GM19043 (cell line): ENCODE measurements around the gene PIK3R1.
"Not testable (repeated sequence)": the region's sequence is repeated elsewhere in the genome, so short reads cannot be mapped to it uniquely, and the experiment has no call there.

Experiments
- ATAC-seq: cut with Tn5 transposase; IDR thresholded peaks from one replicate; pipeline ENCODE4 v1.9.1; 2021; ENCODE audit warnings: low read depth; ENCODE audit not compliant: unreplicated experiment

Gene PIK3R1

DNA sequence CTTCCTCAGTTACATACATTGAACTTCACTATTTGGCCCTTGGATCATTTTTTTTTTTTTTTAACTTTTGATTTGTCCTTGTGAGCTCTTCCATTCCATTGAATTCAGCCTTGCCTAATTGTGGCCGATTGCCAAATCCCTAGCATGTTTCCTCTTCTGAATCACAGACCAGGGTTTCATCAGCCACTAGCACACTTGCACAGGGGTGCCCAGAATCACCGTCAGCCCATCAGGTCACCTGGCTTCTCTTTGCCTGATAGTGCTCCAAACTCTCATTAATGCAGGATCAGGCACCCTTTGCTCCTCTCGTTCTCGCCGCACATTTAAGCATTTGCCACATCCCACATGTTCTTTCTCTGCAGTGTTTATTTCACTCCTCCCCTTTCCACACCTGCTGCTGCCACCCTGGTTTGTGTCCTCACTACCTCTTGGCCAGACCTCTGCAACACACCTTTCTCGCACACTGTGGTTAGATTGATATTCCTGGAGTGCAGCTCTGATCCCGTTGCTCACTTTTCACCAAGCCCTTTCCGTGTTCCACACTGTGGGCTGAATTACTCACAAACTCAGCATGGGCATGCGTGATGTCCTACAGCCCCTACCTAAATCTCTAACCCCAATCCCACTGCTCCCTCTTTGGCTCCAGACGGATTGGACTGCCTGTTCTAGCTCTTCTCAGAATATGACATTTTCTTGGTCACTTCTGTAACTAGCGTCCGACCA, 9.8 kb downstream of the PIK3R1 start:
- no peak for ATAC-seq

DNA sequence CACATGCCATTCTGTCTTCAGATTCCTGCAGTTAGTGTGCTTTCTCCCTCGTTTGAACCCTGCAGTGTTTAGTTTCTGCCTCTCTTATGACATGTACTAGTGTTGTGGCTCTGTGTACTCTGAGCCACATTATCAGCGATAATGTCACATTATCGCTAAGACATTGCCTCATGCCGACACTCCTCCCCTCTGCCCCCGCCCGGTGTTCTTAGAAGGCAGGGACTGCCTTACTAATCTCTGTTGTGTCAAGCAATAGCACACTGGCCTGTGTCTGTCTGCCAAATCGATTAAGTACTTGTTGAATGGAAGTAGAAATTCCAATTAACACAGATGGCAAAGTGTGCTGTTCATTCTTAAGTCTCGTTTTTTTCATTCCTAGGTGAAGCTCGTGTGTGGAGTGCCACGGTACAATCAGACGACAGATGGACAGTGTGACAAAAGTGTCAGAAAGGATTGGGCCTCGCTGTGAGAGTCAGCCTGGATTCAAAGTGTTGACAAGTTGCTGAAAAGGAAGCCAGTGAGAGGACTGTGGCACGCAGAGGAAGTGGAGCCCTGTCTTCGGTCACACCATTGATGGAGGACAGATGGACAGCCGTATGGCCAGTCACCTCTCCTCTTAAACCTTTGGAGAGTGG, 10.5 kb downstream of the PIK3R1 start:
- ATAC-seq = no peak

DNA sequence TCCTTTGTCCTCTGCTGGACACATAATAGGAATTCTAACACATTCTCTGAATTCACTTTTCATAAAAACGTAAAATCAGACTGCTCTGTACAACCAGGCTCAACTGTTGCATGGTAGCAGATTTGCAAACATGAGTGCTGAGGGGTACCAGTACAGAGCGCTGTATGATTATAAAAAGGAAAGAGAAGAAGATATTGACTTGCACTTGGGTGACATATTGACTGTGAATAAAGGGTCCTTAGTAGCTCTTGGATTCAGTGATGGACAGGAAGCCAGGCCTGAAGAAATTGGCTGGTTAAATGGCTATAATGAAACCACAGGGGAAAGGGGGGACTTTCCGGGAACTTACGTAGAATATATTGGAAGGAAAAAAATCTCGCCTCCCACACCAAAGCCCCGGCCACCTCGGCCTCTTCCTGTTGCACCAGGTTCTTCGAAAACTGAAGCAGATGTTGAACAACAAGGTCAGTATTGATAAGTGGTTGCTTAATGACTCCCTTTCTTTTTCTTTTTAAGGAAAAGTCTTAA, 11.1 kb downstream of the PIK3R1 start:
- ATAC-seq = no peak

GRCh38 chr5:68227532-68228160, 12.1 kb downstream of the PIK3R1 start:
- no peak for ATAC-seq

- ATAC-seq = no peak
Measured at GRCh38 chr5:68229416-68229815, 13.9 kb downstream of the PIK3R1 start.

GRCh38 chr5:68230285-68230684, 14.7 kb downstream of the PIK3R1 start:
- no peak for ATAC-seq

DNA sequence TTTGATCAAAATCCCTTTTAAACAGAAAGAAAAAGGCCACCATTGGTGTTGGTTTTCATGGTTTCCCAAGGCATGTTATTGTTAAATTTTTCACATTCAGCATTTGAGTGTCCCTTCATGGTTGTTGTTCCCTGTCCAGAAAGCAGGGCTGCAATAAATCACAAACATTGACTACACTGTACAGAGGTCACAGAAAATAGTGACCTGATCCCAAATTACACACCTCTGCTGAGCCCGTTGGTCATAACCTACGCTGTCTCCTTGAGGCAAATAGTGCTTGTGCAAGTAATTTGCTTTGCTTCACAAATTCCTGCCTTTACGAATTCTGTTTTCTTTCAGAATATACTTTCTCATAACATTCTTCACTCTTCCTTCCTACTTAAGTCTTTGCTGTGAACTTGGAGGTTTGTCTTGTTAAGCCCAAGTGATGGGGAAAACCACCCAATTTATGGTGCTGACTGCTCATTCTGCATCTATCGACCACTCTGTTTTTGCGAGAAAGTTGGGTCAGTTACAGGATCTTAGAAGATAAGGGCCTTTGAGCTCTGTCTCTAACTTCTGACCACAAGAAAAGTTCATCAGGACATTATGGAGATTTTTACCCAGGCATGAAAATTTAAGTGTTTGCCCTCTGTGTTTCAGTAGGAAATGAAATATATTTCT, 16.0 kb downstream of the PIK3R1 start:
- no peak for ATAC-seq

DNA sequence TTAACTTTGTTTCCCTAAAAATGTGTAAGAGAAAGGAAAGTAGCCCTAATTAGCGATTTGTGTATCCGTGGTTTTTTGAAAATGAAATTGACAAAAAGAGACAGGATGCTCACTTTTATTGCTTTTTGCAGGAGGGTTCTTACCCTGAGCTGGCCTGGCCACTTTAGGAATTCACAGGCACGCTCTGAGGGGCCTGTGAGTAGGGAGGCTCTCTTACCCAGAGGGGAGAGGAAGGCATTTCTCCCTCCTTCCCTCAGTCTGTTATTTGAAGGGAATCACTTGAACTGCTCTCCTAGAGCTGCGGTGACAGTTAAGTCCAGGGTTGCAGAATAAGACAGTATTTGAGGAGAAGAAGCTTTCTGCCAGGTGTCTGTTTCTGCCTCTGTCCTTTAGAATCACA, 16.7 kb downstream of the PIK3R1 start:
- ATAC-seq = no peak

GRCh38 chr5:68233075-68233474, 17.5 kb downstream of the PIK3R1 start:
- ATAC-seq = no peak

DNA sequence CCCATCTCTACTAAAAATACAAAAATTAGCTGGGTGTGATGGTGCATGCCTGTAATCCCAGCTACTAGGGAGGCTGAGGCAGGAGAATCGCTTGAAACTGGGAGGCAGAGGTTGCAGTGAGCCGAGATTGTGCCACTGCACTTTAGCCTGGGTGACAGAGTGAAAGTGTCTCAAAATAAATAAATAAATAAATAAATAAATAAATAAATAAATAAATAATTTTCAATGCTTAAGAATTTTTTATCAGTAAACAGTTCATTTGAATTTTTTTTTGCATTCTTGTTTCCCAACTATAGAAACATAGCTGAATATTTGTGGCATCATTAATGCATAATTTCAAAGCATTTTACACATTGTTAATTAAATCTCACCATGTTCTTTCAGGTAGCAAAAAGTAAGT, 19.7 kb downstream of the PIK3R1 start:
- not testable (repeated sequence) for ATAC-seq

- ATAC-seq = no peak
Measured at GRCh38 chr5:68237715-68238114, 22.2 kb downstream of the PIK3R1 start.

DNA sequence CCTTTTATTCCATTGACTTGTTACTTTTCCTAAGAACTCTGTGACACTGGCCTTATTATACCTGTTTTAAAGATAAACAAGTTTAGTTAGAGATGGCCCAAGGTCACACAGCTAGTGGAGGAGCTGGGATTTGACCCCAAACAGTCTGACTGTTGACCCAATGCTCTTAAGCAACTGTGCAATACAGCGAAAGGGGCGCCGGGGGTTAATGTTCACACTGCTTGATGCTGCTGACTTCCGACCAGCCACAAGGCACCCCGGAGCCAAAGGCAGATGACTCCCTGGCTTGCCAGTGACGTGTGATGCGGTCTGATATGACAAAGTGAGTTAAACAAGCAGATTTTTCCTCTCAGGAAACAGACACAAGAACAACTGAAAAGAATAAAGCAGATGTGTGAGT, 23.9 kb downstream of the PIK3R1 start:
- ATAC-seq = peak; percentile 74

DNA sequence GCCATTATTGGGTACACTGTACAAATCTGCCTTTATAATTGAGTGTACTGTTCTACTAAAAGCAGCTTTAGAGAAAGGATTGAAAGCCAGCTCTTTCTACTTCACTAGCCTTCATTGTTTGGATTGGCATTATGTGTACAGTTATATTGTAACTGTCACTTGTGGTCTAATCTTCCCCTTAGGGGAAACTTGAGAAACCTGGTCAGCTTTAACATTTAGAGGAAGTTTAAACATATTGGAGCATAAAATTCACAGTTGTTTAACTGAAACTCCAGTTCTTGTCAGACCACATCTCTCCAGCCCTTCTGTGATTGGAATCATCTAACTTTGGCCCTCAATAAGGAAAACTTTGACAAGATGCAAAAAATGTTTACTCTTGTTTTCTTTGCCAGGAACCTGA, 24.6 kb downstream of the PIK3R1 start:
- ATAC-seq = peak; percentile 69

GRCh38 chr5:68240771-68241170, 25.2 kb downstream of the PIK3R1 start:
- ATAC-seq = no peak

GRCh38 chr5:68242743-68243142, 27.2 kb downstream of the PIK3R1 start:
- ATAC-seq = no peak

DNA sequence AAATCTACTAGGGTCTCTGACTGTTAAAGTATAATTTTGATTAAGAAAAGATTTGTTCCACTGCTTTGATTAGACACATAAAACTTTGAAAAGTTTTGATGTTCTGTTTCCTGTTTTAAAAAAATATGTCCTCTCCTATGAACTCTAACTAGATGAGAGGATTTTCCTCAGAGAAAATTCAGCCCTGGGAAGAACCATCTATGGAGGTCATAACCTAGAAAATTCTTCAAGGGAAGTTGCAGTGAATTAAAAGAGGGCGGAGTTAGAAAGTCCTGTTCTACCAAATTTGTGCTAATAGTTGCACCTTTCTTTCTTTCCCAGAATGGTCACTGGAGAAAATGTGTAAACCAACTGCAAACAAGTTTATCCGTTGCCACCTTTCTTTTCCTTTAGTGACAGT, 27.7 kb downstream of the PIK3R1 start:
- no peak for ATAC-seq

DNA sequence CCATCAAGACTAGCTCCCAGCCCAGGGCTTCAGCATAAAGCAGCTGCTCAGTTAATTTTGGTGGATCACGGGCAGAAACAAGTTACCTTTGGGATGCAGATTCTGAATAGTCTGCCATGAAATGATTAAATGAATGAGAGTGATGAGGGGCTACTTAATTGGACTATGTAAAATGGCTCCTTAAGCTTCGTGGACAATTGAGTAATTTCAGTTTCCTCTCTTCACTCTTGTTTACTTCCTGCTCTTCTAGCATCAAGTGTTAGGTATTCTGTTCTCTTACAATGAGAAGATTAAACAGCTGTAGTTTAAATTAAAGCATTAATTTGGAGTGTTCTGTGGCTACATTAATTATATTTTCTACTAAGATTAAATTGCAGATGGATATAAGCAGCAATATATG, 28.1 kb downstream of the PIK3R1 start:
- ATAC-seq = no peak

DNA sequence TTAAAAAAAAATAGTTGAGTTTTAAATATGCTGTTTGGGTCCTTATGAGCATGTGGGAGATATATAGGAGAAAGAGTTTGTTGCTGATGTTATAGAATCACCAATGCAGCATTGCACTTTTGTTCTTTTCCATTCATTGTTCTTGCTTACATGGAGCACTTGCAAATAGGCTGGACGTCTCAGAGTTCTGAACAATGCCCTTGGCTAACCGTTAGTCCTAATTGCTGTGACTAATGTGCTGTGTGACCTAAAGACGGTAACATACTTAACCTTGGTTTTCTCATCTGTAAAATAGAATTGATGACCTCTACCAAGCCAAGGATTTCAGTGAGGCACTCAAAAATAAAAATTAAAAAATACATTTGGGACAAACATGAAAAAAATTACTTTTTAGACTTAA, 29.8 kb downstream of the PIK3R1 start:
- ATAC-seq = no peak

DNA sequence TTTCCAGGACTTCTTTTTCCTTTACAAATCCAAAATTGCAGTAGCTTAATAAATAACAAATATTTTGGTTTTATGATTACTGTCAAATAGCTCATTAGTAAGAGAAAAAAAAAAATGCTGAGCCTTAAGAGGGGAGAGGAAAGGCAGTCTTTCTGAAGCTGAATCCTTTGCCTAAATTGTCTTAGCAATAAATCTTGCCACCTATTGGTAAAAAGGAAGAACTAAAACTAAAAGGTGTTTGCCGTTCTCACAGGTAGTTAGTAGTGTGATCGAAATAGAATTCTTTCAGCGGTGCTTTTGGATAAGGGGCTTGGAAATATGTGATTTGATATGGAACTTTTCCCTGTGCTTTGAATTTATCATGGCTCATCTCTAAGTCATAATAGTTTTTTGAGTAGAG, 31.2 kb downstream of the PIK3R1 start:
- no peak for ATAC-seq

GRCh38 chr5:68247627-68248026, 32.1 kb downstream of the PIK3R1 start:
- ATAC-seq = no peak

GRCh38 chr5:68248896-68249295, 33.3 kb downstream of the PIK3R1 start:
- ATAC-seq = no peak
